GM18517 (cell line): ENCODE data around the gene GPR179.
"Not testable (repeated sequence)": the region's sequence is repeated elsewhere in the genome, so short reads cannot be mapped to it uniquely, and the experiment has no call there.

ENCODE experiments used
- ATAC-seq: cut with Tn5 transposase; IDR thresholded peaks from one replicate; pipeline ENCODE4 v1.9.1; 2021; ENCODE audit warnings: mild to moderate bottlenecking, moderate library complexity; ENCODE audit not compliant: unreplicated experiment

The GPR179 gene

DNA sequence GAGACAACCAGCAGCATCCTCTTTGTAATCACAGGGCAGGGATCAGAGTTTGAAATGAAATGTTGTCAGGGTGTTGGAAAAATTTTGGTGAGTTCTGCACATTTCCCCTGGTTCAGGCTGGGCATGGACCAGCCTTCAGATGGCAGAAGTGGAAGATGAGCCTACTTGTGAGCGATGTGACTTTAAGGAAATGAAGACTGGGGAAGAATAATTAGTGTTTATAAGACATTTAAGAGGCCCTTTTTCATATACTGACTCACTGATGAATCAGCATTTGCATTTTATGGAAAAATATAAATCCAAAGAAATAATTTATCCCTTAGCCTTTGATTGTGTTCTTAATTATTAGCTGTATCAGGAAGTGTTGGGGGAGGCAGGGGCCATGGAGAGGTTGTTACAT, 20.9 kb downstream of the GPR179 start:
- no peak for ATAC-seq

DNA sequence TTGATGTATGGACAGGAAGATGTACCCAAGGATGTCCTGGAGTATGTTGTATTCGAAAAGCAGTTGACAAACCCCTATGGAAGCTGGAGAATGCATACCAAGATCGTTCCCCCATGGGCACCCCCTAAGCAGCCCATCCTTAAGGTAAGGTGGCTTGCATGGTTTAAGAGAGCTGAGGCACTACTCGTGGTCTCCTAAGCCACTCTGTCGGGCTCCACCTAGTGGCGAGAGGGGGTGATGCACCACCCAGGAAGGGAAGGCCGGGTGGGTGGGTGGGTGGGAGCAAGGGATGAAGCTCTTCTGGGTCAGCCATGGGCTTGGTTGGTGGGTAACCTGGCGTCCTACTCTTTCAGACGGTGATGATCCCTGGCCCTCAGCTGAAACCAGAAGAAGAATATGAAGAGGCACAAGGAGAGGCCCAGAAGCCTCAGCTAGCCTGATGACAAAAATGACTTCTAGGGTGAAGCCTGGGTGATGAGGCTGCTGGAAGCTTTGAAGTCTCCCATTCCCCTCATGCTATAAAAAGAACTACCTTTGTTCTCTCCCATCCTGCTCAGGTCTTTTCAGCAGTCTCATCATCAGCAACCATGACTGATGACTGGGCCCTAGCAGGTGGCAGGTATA, 21.5 kb downstream of the GPR179 start:
- ATAC-seq: no peak

DNA sequence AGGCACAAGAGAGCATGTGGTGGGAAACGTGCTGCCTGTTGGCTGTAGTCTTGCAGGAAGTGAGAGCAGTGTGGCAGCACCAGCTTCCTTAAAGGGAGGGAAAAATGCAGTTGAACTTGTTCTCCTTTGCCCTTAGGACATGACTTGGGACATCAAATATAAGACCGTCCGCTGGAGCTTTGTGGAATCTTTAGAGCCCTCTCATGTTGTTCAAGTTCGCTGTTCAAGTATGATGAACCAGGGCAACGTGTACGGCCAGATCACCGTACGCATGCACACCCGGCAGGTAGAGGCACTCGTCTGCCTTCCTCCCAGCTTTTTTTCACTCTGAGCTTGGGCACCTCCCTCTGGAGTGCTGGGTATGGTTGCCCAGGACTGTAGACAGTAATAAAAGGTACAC, 23.3 kb downstream of the GPR179 start:
- no peak for ATAC-seq

DNA sequence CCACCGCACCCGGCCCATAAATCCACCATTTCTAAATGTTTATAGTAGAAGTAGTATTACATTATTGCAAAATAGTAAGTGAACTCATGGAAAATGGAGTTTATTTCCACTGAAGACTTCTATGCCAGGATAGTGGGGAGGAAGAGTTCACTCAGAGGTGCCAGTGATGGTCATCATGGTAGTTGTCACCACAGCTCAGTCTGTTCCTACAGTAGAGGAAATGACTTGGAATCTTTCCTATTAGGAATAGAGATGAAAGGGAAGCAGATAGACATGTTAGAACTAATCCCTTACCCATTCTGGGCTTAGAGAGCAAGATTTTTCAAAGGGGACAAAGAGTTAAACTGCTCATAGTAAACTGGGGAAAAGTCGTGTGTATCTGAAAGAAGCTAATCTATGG, 26.7 kb downstream of the GPR179 start:
- ATAC-seq: no peak

DNA sequence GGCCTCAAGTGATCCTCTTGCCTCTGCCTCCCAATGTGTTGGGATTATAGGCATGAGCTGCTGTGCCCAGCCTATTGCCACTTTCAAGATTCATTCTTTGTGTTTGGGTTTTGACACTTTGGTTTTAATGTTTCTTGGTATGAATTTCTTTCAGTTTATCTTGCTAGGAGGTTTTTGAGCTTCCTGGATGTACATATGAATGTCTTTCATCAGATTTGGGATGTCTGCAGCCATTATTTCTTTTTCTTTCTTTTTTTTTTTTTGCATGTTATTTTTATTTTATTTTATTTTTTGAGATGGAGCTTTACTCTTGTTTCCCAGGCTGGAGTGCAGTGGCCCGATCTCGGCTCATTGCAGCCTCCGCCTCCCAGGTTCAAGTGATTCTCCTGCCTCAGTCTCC, 28.3 kb downstream of the GPR179 start:
- no peak for ATAC-seq

DNA sequence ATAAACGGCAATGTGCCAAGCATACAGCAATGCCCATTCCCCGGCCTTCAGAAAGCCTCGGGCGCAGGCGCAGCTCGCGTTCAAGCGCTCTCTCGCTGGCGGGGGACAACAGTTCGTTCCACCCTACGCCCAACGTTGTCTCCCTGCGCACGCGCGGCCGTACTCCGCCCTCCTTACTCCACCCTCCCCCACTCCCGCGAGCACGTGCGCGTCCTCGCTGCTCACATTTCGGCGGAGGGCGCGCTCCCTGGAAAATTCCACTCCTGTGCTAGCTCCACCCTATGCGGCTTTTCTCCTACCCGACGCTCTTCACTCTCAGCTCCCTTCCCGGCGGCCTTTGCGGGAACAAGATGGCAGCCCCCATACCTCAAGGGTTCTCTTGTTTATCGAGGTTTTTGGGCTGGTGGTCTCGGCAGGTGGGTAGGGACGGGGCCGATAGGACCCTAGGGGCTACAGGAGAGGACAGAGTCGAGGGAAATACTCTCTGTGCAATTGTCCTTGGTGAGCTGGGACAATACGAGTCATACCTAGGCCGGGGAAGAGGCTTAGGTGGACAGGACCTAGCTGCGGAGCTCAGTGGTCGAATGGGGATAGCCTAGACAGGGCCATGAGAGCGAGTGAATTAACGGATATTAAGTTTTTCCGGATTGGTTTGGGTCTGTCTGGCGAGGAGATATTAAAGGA, 46.8 kb downstream of the GPR179 start, which contains the start of gene MRPL45:
Gene MRPL45, plus strand, starts transcription at position 335 of the 684 bp plus-strand sequence. Its CDS starts 16 bp downstream, at position 351.
- ATAC-seq: peak; percentile 98

DNA sequence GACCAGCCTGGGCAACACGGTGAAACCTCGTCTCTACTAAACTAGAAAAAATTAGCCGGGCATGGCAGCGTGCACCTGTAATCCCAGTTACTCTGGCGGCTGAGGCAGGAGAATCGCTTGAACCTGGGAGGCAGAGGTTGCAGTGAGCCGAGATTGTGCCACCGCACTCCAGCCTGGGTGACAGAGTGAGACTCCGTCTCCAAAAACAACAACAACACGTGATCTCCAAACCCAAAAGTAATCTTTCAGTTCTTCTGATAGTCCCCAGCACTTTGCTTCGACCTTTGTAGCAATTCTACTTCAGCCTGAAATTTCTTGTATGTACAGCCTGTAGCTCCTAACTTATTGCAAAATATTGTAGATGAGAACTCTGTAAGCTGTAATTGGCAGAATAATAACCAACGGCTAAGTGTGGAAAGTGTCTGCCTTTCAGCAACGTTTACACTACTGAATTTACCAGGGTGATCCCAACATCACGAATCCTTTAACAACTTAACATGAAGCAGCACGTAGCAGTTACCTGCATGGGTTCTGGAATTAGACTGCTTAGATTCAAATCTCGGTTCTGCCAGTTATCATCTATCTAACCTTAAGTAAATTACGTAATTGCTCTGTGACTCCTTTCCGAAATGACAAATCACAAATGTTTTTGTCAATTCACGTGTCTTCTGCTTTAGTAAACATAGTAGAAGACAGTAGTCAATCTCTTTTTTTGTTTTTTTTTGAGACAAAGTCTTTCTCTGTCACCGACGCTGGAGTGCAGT, 48.0 kb downstream of the GPR179 start:
- not testable (repeated sequence) for ATAC-seq

DNA sequence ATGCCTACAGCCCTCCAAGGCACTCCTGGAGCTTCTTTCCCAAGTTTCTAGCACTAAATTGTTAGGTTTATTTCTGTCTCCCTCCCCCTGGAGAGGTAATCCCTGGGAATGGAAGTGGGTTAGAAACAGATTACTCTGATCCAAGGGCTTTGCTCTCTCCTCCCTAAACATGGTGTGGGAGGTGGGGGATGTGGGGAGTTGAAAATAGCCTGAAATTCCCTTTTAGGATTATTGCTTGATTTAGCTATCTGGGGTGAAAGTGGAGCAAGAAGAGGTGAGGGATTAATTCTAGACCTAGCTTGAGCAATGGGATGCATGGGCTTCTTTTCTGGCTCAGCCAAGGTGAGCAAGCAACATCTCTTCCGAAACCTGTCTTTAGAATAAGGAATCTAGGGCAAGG, 54.0 kb downstream of the GPR179 start:
- not testable (repeated sequence) for ATAC-seq

DNA sequence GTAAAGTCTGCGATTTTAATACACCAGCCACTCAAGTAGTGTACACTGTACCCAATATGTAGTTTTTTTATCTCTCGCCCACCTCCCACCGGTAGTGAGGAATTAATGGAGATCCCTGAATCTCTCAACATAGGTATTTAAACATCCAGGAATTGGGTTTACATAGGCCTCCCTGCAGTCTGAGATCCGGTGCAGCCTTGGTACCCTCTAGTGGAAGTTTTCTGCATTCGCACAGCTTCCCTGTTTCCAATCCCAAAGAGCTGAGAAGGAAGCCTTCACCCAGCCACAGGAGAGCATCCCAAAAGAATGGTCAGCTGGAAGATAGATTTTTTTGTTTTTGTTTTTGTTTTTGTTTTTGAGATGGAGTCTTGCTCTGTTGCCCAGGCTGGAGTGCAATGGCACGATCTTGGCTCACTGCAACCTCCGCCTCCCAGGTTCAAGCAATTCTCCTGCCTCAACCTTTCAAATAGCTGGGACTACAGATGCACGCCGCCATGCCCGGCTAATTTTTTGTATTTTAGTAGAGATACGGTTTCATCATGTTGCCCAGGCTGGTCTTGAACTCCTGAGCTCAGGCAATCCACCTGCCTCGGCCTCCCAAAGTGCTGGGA, 55.4 kb downstream of the GPR179 start:
- ATAC-seq: not testable (repeated sequence)

DNA sequence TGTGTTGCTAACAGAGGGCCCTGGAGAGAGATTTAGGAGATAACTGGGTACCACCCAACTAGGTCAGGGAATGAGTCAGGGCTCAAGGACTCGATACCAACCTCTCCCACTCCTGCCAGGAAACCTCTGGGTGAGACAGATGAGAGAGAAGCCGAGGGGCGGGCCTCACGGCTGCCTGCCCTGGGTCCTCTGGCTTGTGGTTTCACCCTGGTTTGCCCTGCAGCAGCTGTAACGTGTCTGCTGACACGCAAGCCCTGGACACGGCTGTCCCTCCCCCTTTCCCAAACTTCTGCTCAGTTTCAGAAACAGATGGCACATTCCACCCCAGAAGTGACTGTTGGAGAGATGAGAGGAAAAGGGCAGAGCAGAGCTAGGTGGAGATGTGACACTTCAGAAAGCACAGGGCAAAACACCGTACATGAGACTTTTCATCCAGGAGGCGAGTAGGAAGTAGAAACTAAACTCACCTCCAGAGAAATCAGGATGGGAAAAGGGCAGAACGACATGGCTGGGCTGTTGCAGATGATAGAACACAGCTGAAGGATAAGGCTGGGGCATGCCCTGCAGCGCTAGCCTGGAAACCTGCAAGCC, 57.2 kb downstream of the GPR179 start:
- not testable (repeated sequence) for ATAC-seq

DNA sequence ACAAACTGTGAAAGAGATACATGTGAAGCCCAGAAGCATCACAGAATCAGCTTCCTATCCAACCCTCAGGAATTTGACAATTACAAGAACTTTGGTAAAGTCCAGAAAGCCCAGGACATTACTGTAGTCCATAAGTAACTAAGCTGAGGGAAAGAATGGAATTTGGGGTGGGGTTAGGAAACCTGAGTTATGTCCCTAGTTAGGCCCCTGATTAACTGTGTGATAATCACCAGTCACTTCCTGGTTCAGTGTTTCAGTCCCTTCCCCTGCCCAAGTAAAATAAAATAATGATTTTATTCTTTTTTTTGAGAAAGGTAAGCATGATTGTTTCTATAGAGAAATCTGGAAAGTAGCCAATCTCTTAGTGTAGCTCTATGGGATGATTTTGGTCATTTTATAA, 57.8 kb downstream of the GPR179 start:
- not testable (repeated sequence) for ATAC-seq
